ENCODE results near the gene MRGPRX1. TPM values are rescaled to one million over a fixed set of nuclear protein-coding genes. Genes with fewer than 3 reads are reported as not detected.
A peak's percentile ranks its signal among the peaks of the same experiment; 100 is the strongest.
"Not testable (repeated sequence)": the region's sequence is repeated elsewhere in the genome, so short reads cannot be mapped to it uniquely, and the experiment has no call there.

Gene MRGPRX1
- total and polyA plus RNA-seq, 3 experiments from 2014 or later = not detected

- Mint-ChIP-seq H3K9me3 (no peaks in the 10 kb centered on the region), H3K36me3 (no peaks in the 10 kb centered on the region), H3K27me3 (peaks cover 8 to 17% of the 10 kb centered on the region in 2 donors), H3K4me3 (no peak overlapping the region), H3K4me1 (no peaks in the 10 kb centered on the region), H3K27ac (peak overlapping the region in 1 of 8 donors; percentile 32)
- Histone ChIP-seq H3K9me3 (ENCODE audit: low read length) (no peaks in the 10 kb centered on the region), H3K27me3 (ENCODE audit: insufficient read depth, low read length, poor library complexity, severe bottlenecking) (no peaks in the 10 kb centered on the region), H3K36me3 (ENCODE audit: insufficient read depth, low read length) (no peaks in the 10 kb centered on the region), H3K4me3 (ENCODE audit: low read length) (no peak overlapping the region), H3K27ac (ENCODE audit: low read depth, low read length) (no peak overlapping the region), H3K4me1 (ENCODE audit: insufficient read depth, low read length) (no peaks in the 10 kb centered on the region)
- CTCF ChIA-PET = no interaction called here
- no peak for DNase-seq
- POLR2A ChIA-PET = no interaction called here
Observed at GRCh38 chr11:18956630-18957029, 17.4 kb upstream of the MRGPRX1 start.

DNA sequence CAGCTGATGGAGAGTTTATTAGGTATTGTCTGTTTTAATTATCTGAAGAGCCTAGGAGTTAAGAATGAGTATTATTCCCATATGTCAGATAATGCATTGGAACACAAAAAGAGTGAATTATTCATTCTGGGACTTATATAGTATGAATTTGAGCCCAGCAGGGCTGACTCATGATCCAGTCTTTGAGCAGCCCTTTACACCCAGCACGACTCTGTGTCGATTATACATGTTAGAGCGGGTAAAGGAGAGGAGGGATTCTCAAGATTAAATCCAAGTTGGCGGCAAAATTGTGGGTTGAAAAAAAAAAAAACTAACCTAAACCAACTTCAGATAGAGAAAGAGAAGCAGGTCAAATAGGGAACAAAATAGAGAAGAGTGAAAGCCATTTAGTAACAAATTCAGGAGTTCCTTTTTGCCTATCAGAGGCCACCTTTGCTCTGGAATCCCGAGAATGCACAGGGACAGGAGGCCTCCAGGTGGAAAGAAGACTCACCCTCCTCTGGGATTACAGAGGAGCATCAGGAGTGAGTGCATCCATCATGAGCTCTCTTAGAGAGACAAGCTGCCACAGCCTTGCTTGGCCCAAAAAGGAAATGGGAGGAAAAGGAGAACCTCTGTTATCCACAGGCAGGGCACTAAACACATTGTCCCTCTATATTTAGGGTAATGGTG is 3.1 kb downstream of the MRGPRX1 start:
- Mint-ChIP-seq H3K4me1 (no peaks in the 10 kb centered on the region), H3K9me3 (no peaks in the 10 kb centered on the region), H3K4me3 (no peak overlapping the region), H3K27ac (no peak overlapping the region), H3K27me3 (peaks cover 6 to 14% of the 10 kb centered on the region in 2 donors), H3K36me3 (no peaks in the 10 kb centered on the region)
- Histone ChIP-seq H3K4me3 (ENCODE audit: low read length) (no peak overlapping the region), H3K4me1 (ENCODE audit: insufficient read depth, low read length) (no peaks in the 10 kb centered on the region), H3K27ac (ENCODE audit: low read depth, low read length) (no peak overlapping the region), H3K36me3 (ENCODE audit: insufficient read depth, low read length) (no peaks in the 10 kb centered on the region), H3K9me3 (ENCODE audit: low read length) (no peaks in the 10 kb centered on the region), H3K27me3 (ENCODE audit: insufficient read depth, low read length, poor library complexity, severe bottlenecking) (no peaks in the 10 kb centered on the region)
- DNase-seq = no peak
- POLR2A ChIA-PET = no interaction called here
- CTCF ChIA-PET = no interaction called here

DNA sequence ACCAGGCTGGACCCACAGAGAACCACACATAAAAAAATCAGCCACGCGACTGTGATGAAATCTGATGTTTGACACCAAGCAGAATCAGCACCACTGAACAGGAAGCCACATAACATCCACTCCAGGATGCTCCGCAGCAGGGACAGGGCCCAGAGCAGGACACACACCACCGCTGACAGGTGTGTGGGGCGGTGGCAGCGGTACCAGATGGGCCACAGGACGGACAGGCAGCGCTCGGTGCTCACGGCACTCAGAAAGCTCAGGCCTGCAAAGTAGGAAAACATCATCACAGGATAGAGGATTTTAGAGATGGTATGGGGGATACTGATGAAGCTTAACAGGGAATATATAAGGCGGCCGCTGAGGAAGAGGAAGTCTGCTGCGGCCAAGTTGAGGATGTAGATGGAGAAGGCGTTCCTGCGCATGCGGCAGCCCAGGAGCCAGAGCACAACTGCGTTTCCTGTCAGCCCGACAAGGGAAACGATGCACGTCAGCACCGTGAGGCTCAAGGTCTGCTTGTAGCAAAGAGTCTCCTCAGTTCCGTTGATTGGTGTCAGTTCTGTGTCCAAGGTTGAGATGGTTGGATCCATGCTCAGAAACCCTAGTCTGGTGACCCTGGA is 4.9 kb downstream of the MRGPRX1 start:
- H3K9me3 Mint-ChIP-seq = no peaks in the 10 kb centered on the region
- ChIA-PET POLR2A (no interaction called here), CTCF (no interaction called here)
- peaks cover 6 to 14% of the 10 kb centered on the region in 2 donors for H3K27me3 Mint-ChIP-seq
- Histone ChIP-seq H3K36me3 (ENCODE audit: insufficient read depth, low read length) (no peaks in the 10 kb centered on the region), H3K9me3 (ENCODE audit: low read length) (no peaks in the 10 kb centered on the region), H3K27ac (ENCODE audit: low read depth, low read length) (no peak overlapping the region), H3K4me1 (ENCODE audit: insufficient read depth, low read length) (no peaks in the 10 kb centered on the region), H3K4me3 (ENCODE audit: low read length) (no peak overlapping the region), H3K27me3 (ENCODE audit: insufficient read depth, low read length, poor library complexity, severe bottlenecking) (no peaks in the 10 kb centered on the region)
- no peaks in the 10 kb centered on the region for H3K4me1 Mint-ChIP-seq
- DNase-seq = no peak
- no peaks in the 10 kb centered on the region for H3K36me3 Mint-ChIP-seq
- no peak overlapping the region for H3K4me3 Mint-ChIP-seq
- H3K27ac Mint-ChIP-seq = no peak overlapping the region

DNA sequence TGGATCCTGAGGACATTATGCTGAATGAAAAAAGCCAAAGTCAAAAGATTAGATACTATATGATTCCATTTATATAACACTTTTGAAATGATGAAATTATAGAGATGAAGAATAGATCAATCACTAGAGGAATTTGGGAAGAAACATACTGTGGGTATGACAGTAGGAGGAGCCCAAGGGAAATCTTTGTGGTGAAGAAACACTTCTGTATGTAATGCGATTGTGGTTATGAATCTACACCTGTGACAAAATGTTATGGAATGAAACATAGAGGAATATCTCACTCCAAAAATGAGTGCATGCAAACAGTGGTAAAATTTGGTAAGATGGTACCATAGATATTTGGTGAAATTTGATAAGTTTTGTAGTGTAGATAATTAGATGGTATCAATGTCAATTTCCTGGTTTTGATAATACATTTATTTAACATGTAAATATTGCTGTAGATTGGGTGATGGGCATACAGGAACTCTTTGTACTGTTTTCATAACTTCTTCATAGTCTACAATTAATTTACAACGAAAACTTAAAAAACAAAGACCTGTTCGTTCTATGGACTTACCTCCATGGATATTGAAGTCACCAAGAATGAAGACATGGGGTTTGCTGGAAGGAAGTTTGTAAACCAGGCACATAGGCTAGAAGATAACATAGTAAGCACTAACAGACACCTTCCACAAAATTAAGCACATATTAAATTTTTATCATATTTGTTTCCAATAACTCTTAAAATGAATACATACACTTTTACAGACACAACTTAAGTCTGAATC is 11.5 kb downstream of the MRGPRX1 start:
- Histone ChIP-seq H3K36me3 (ENCODE audit: insufficient read depth, low read length) (no peaks in the 10 kb centered on the region), H3K27me3 (ENCODE audit: insufficient read depth, low read length, poor library complexity, severe bottlenecking) (no peaks in the 10 kb centered on the region), H3K4me3 (ENCODE audit: low read length) (no peak overlapping the region), H3K4me1 (ENCODE audit: insufficient read depth, low read length) (no peaks in the 10 kb centered on the region), H3K27ac (ENCODE audit: low read depth, low read length) (no peak overlapping the region), H3K9me3 (ENCODE audit: low read length) (no peaks in the 10 kb centered on the region)
- Mint-ChIP-seq H3K27ac (no peak overlapping the region), H3K4me3 (no peak overlapping the region), H3K27me3 (peaks cover 2 to 7% of the 10 kb centered on the region in 2 donors), H3K36me3 (no peaks in the 10 kb centered on the region), H3K9me3 (peaks cover 0 to 4% (median 0%) of the 10 kb centered on the region in 5 donors), H3K4me1 (no peaks in the 10 kb centered on the region)
- ChIA-PET CTCF (no interaction called here), POLR2A (no interaction called here)
- DNase-seq = no peak

DNA sequence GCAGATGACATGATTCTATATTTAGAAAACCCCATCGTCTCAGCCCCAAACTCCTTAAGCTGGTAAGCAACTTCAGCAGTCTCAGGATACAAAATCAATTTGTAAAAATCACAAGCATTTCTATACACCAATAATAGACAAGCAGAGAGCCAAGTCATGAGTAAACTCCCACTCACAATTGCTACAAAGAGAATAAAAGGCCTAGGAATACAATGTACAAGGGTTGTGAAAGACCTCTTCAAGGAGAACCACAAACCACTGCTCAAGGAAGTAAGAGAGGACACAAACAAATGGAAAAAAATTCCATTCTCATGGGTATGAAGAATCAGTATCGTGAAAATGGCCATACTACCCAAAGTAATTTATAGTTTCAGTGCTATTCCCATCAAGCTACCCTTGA is 13.8 kb downstream of the MRGPRX1 start:
- POLR2A ChIA-PET; H3K27me3 ChIP-seq (ENCODE audit: insufficient read depth, low read length, poor library complexity, severe bottlenecking); H3K36me3 Mint-ChIP-seq; H3K27ac Mint-ChIP-seq; H3K9me3 ChIP-seq (ENCODE audit: low read length); H3K27me3 Mint-ChIP-seq; H3K4me1 ChIP-seq (ENCODE audit: insufficient read depth, low read length); H3K27ac ChIP-seq (ENCODE audit: low read depth, low read length); DNase-seq; H3K4me3 Mint-ChIP-seq; H3K4me3 ChIP-seq (ENCODE audit: low read length); H3K4me1 Mint-ChIP-seq; CTCF ChIA-PET; H3K36me3 ChIP-seq (ENCODE audit: insufficient read depth, low read length); H3K9me3 Mint-ChIP-seq: not testable (repeated sequence)

GRCh38 chr11:18912883-18913282 is 26.3 kb downstream of the MRGPRX1 start:
- peaks cover 0 to 3% (median 0%) of the 10 kb centered on the region in 5 donors for H3K9me3 Mint-ChIP-seq

DNA sequence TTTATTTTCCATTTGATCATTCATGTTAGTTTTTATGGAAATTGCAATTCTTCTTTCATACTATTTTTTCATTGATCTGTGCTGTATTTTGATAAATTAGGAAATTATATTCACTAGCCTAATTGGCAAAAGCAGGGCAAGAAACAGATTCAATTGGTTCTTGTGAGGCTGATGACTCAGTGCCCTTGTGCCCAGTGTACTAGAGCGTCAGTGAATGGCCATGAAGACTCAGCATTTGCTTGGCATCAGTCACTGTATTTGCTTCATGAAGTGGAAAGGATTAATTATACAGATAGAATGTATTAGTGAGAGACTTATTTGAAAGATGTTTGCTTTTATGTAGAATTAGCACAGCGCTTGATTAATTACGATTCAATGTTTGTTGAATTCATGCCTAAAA is 31.8 kb downstream of the MRGPRX1 start:
- ChIA-PET POLR2A (no interaction called here), CTCF (no interaction called here)
- peaks cover 4 to 11% of the 10 kb centered on the region in 2 donors for H3K27me3 Mint-ChIP-seq
- H3K27ac Mint-ChIP-seq = no peak overlapping the region
- Histone ChIP-seq H3K36me3 (ENCODE audit: insufficient read depth, low read length) (no peaks in the 10 kb centered on the region), H3K4me3 (ENCODE audit: low read length) (no peak overlapping the region), H3K9me3 (ENCODE audit: low read length) (no peaks in the 10 kb centered on the region), H3K4me1 (ENCODE audit: insufficient read depth, low read length) (no peaks in the 10 kb centered on the region), H3K27ac (ENCODE audit: low read depth, low read length) (no peak overlapping the region), H3K27me3 (ENCODE audit: insufficient read depth, low read length, poor library complexity, severe bottlenecking) (no peaks in the 10 kb centered on the region)
- DNase-seq = no peak
- H3K4me1 Mint-ChIP-seq = no peaks in the 10 kb centered on the region
- no peak overlapping the region for H3K4me3 Mint-ChIP-seq
- no peaks in the 10 kb centered on the region for H3K9me3 Mint-ChIP-seq
- no peaks in the 10 kb centered on the region for H3K36me3 Mint-ChIP-seq

More at GRCh38 chr11:18912883-18913282, 26.3 kb downstream of the MRGPRX1 start:
- Mint-ChIP-seq H3K4me3 (no peak overlapping the region), H3K27ac (no peak overlapping the region), H3K27me3 (peaks cover 4 to 12% of the 10 kb centered on the region in 2 donors), H3K36me3 (no peaks in the 10 kb centered on the region), H3K4me1 (no peaks in the 10 kb centered on the region)
- Histone ChIP-seq H3K4me1 (ENCODE audit: insufficient read depth, low read length) (no peaks in the 10 kb centered on the region), H3K27ac (ENCODE audit: low read depth, low read length) (no peak overlapping the region), H3K36me3 (ENCODE audit: insufficient read depth, low read length) (no peaks in the 10 kb centered on the region), H3K27me3 (ENCODE audit: insufficient read depth, low read length, poor library complexity, severe bottlenecking) (no peaks in the 10 kb centered on the region), H3K4me3 (ENCODE audit: low read length) (no peak overlapping the region), H3K9me3 (ENCODE audit: low read length) (no peaks in the 10 kb centered on the region)
- no peak for DNase-seq
- ChIA-PET POLR2A (no interaction called here), CTCF (no interaction called here)

- H3K36me3 Mint-ChIP-seq; H3K9me3 Mint-ChIP-seq; POLR2A ChIA-PET; H3K27ac Mint-ChIP-seq; H3K27ac ChIP-seq (ENCODE audit: low read depth, low read length); H3K36me3 ChIP-seq (ENCODE audit: insufficient read depth, low read length); H3K9me3 ChIP-seq (ENCODE audit: low read length); CTCF ChIA-PET; H3K4me3 Mint-ChIP-seq; H3K4me1 ChIP-seq (ENCODE audit: insufficient read depth, low read length); H3K4me3 ChIP-seq (ENCODE audit: low read length); H3K27me3 ChIP-seq (ENCODE audit: insufficient read depth, low read length, poor library complexity, severe bottlenecking); H3K4me1 Mint-ChIP-seq; DNase-seq: not testable (repeated sequence)
- H3K27me3 Mint-ChIP-seq = peaks cover 21 to 51% of the 10 kb centered on the region in 2 donors
Observed at GRCh38 chr11:18900637-18901036, 38.6 kb downstream of the MRGPRX1 start.

Data from CD8-positive, alpha-beta memory T cell (primary cell).